Type B pancreatic cell (in vitro differentiated cells): ENCODE measurements around the gene KRT72. TPM values are rescaled to one million over a fixed set of nuclear protein-coding genes. Genes with fewer than 3 reads are reported as not detected.
"Not testable (repeated sequence)": the region's sequence is repeated elsewhere in the genome, so short reads cannot be mapped to it uniquely, and the experiment has no call there.

Experiments
- DNase-seq: peaks from one replicate; pipeline ENCODE4 v3.0.0; 2021; ENCODE audit warnings: mixed read lengths; ENCODE audit not compliant: unreplicated experiment; ENCODE audit errors: extremely low spot score
- H3K27ac Mint-ChIP-seq: 2 replicates; pipeline ENCODE4 v1.8.0; 2021; ENCODE audit warnings: mild to moderate bottlenecking, mixed read lengths
- H3K27me3 Mint-ChIP-seq: 2 replicates; pipeline ENCODE4 v1.8.0; 2021; ENCODE audit warnings: mixed read lengths
- H3K36me3 Mint-ChIP-seq: 2 replicates; pipeline ENCODE4 v1.8.0; 2021; ENCODE audit warnings: mixed read lengths
- H3K4me1 Mint-ChIP-seq: one replicate; pipeline ENCODE4 v1.8.0; 2021; ENCODE audit warnings: mixed read lengths; ENCODE audit not compliant: unreplicated experiment
- H3K4me3 Mint-ChIP-seq: 2 replicates; pipeline ENCODE4 v1.8.0; 2021; ENCODE audit warnings: mild to moderate bottlenecking, mixed read lengths
- H3K9me3 Mint-ChIP-seq: 2 replicates; pipeline ENCODE4 v1.8.0; 2021; ENCODE audit warnings: mixed read lengths
- CTCF ChIP-seq: fragments of 200-600 bp; sonication (generic); conservative IDR thresholded peaks from 2 replicates; pipeline ENCODE4 v1.5.0; 2021; ENCODE audit warnings: antibody characterized with exemption, mild to moderate bottlenecking
- total RNA-seq: library from RNA; stranded (reverse); gene quantifications from 2 replicates; pipeline ENCODE4 v1.2.1, GENCODE V29; 2021; ENCODE audit warnings: low replicate concordance

KRT72 gene
- total RNA-seq, 1 donor from 2014 or later = 0.48 TPM

- DNase-seq = no peak
- TF ChIP-seq CTCF = no peak
- no peaks in the 10 kb centered on the region for H3K36me3 Mint-ChIP-seq
- no peak overlapping the region for H3K4me3 Mint-ChIP-seq
- H3K27ac Mint-ChIP-seq = no peak overlapping the region
- peaks cover 36% of the 10 kb centered on the region for H3K27me3 Mint-ChIP-seq
- no peaks in the 10 kb centered on the region for H3K4me1 Mint-ChIP-seq
- H3K9me3 Mint-ChIP-seq = no peaks in the 10 kb centered on the region
These were observed 788 bp downstream of the KRT72 start for GRCh38 chr12:52600475-52600874.

GRCh38 chr12:52600071-52600470 lies 1.2 kb downstream of the KRT72 start:
- TF ChIP-seq CTCF = no peak
- Mint-ChIP-seq H3K9me3 (no peaks in the 10 kb centered on the region), H3K4me3 (no peak overlapping the region), H3K36me3 (no peaks in the 10 kb centered on the region), H3K27ac (no peak overlapping the region), H3K27me3 (peaks cover 36% of the 10 kb centered on the region), H3K4me1 (no peaks in the 10 kb centered on the region)
- peak; percentile 20 for DNase-seq

GRCh38 chr12:52598966-52599365 lies 2.3 kb downstream of the KRT72 start:
- Mint-ChIP-seq H3K36me3 (no peaks in the 10 kb centered on the region), H3K4me3 (no peak overlapping the region), H3K9me3 (no peaks in the 10 kb centered on the region), H3K4me1 (no peaks in the 10 kb centered on the region), H3K27me3 (peaks cover 36% of the 10 kb centered on the region), H3K27ac (no peak overlapping the region)
- DNase-seq = peak; percentile 7
- TF ChIP-seq CTCF = no peak

- H3K36me3 Mint-ChIP-seq, H3K4me3 Mint-ChIP-seq, H3K27ac Mint-ChIP-seq, H3K4me1 Mint-ChIP-seq, H3K9me3 Mint-ChIP-seq, DNase-seq: not testable (repeated sequence)
- H3K27me3 Mint-ChIP-seq = peaks cover 16% of the 10 kb centered on the region
These were observed 7.0 kb downstream of the KRT72 start for GRCh38 chr12:52594237-52594636.

- no peak for TF ChIP-seq CTCF
- no peak overlapping the region for H3K4me3 Mint-ChIP-seq
- no peak for DNase-seq
- H3K9me3 Mint-ChIP-seq = no peaks in the 10 kb centered on the region
- H3K36me3 Mint-ChIP-seq = no peaks in the 10 kb centered on the region
- H3K4me1 Mint-ChIP-seq = peaks cover 3% of the 10 kb centered on the region
- H3K27me3 Mint-ChIP-seq = peaks cover 1% of the 10 kb centered on the region
- H3K27ac Mint-ChIP-seq = no peak overlapping the region
These were observed 9.7 kb downstream of the KRT72 start for GRCh38 chr12:52591521-52591920.

GRCh38 chr12:52590021-52590420 lies 11.2 kb downstream of the KRT72 start:
- no peak for DNase-seq
- no peak overlapping the region for H3K27ac Mint-ChIP-seq
- H3K4me3 Mint-ChIP-seq = no peak overlapping the region
- TF ChIP-seq CTCF = no peak
- H3K9me3 Mint-ChIP-seq = no peaks in the 10 kb centered on the region
- H3K4me1 Mint-ChIP-seq = peaks cover 3% of the 10 kb centered on the region
- peaks cover 8% of the 10 kb centered on the region for H3K27me3 Mint-ChIP-seq
- H3K36me3 Mint-ChIP-seq = no peaks in the 10 kb centered on the region
